PC-9 (cell line): Measurements from ENCODE around the gene PDE4B.

ENCODE experiments used
- CTCF ChIP-seq: fragments of 200-600 bp; sonication (generic); conservative IDR thresholded peaks from 2 replicates; pipeline ENCODE4 v1.6.1; 2017; ENCODE audit warnings: mixed run types, antibody characterized with exemption, mild to moderate bottlenecking, moderate library complexity
- EZH2 ChIP-seq: fragments of 200-600 bp; sonication (generic); IDR thresholded peaks from 2 replicates; pipeline ENCODE4 v1.8.0; 2017; ENCODE audit warnings: antibody characterized with exemption, low read depth

GRCh38 chr1:66208632-66209031 lies 415.9 kb downstream of the PDE4B start:
- TF ChIP-seq CTCF (no peak), EZH2 (no peak)
